AG08396 (cell line): ENCODE measurements around the gene HRH4.

Experiments
- DNase-seq: peaks from one replicate; pipeline ENCODE4 v3.0.0; 2012; ENCODE audit warnings: low spot score, mixed read lengths

HRH4 gene

GRCh38 chr18:24460388-24460787 is at the start of gene HRH4:
Gene HRH4, plus strand, starts transcription at chr18:24460637. Its CDS starts 92 bp downstream, at chr18:24460729.
- DNase-seq: no peak

DNA sequence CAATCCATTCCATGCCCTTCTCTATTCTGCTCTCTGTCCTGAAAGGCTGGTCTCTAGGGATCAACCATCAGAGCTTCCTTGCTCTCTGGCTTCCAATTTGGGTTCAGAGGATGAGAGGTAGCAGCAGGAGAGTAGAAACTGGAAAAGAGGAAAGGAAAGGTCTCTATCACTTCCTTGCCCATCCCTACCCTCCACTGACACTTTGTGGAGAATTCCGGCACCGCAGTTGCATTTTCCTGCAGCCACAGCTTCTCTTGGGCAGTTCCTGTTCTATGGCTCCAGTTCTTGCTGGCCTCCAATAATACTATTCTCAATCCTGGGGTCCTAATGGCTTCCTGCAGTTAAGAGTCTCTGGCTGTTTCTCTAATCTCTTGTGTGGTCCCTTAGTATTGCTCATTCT is 47.3 kb upstream of the HRH4 start:
- DNase-seq: no peak

- DNase-seq: no peak
These were observed 46.0 kb upstream of the HRH4 start for GRCh38 chr18:24414349-24415003.

- DNase-seq: no peak
These were observed 43.0 kb upstream of the HRH4 start for GRCh38 chr18:24417480-24417879.

DNA sequence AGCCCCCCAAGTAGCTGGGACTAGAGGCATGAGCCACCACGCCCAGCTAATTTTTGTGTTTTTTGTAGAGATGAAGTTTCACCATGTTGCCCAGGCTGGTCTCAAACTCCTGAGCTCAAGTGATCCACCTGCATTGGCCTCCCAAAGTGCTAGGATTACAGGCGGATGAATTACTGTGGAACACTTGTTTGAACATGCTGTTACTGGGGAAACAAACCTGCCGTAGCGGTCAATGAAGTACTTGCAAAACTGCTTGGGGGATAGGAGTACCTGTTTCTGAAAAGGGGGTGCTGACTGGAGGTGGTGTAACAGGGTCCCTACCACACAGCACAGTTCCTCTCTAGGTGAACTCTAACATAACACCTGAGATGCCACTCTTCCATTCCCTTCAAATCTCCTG is 39.9 kb upstream of the HRH4 start:
- DNase-seq: no peak

DNA sequence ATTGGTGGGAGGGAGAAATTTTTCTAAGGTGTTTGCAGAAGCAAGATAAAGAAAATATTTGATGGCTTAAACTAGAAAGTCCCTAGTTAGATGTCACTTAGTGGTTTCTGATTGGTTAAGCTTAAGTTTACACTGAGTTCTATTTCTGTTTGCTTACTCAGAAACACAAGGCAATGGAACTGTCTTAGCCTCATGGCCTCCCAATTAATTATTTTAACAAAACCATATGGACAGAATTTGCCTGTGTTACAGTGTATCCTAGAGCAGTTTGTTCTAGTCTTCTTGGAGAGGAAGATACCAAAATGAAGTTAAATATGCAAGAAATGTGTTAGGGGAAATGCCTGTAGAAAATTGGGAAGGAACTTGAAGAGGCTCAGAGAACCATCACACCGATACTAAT is 38.6 kb upstream of the HRH4 start:
- DNase-seq: no peak

DNA sequence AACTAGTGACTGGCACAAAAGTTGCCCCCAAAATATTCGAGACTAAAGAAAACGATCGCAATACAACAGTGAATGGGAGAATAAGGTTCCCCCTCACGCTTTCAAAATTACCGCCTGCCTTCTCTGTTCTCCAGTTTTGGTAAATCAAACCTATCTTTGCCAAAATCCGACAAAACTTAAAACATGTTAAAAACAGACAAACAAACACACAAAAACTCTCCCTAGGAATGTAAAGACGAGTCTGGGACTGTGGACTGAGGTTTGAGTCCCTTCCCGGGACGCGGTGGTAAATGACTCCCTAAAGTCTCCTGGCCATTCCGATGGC is 34.4 kb upstream of the HRH4 start:
- DNase-seq: no peak

DNA sequence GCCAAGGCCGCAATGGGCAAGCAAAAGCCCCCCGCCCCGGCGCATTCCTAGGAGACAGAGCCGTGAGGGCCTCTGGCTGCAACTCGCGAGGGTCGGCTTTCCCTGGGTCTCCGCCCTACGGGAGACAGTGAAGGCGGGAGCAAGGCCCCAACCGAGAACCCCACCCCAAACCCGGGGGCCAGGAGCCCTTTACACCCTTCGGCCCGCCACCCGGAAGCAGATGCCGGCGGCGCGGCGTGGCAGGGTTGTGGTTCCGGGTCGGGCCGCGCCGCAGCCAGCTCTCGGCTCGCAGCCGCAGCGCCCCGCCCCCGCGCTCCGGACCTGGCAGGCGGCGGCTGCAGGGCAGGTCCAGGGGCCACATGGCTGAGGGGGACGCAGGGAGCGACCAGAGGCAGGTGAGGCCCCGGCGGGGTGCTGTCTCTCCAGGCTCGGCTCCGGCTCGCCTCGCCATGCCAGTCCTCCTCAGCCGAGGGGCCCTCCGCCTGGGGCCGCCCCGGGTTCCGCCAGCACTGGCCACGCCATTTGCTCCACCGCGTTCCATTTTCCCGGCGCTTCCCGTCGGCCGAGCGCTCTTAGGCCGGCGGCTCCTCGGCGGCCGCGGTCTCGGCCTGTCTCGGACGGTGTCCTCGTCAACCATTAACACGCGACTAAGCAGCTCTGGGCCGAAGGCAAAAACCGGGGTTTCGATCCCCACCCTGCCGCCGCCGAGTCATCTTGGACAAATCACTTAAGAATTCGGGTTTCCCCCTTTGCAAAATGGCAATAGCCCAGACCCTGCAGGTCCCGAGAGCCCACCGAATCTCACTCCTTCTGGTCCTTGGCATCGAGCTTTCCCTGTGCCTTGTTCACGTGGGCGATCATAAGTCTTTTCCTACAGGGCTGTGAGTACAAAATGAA is 33.8 kb upstream of the HRH4 start, which contains the start of gene IMPACT:
Gene IMPACT, plus strand, starts transcription at position 273 of the 897 bp plus-strand sequence. Its CDS starts 87 bp downstream, at position 360.
- DNase-seq: peak; percentile 95

DNA sequence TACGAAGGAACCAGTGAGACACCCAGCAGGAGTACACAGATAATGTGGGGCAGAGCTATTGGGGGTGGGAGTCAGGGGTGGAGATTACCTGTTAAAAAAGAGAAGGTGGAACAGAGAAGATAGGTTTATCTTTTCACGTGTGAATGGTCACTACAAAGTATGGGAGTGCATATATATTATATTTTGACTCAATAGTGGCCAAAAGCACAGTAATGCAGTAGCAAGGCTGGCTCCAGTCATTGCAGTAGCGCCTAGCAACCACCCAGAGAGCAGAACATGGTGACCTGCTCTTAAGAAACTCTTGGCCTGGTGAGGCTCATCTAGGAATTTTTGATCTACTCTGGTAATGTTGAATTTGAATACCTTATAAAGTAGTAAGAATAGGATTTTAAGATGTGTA is 33.0 kb upstream of the HRH4 start:
- DNase-seq: peak; percentile 22

- no peak for DNase-seq
These were observed 31.7 kb upstream of the HRH4 start for GRCh38 chr18:24428709-24429108.

GRCh38 chr18:24429188-24429587 is 31.2 kb upstream of the HRH4 start:
- DNase-seq: no peak

DNA sequence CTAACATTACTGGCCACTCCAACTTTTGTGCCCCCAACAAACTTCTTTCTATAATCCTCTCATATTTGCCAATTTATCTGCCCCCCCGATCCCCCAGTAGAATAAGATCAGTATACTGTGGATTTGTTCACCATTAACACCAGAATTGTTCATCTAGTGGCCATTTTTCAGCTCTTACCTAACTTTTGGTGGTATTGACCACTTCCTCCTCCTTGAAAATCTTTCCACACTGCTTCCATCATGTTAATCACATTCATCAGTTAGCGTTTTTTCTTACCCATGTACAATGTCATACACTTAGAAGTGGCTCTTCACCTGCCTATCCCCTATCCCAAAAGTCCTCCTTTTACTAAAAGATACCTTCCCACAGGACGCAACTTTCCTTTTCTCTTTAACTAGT is 27.8 kb upstream of the HRH4 start:
- DNase-seq: no peak

- DNase-seq: no peak
These were observed 23.5 kb upstream of the HRH4 start for GRCh38 chr18:24436939-24437338.

GRCh38 chr18:24443870-24444269 is 16.6 kb upstream of the HRH4 start:
- DNase-seq: no peak

- DNase-seq: no peak
These were observed 14.0 kb upstream of the HRH4 start for GRCh38 chr18:24446453-24446852.

DNA sequence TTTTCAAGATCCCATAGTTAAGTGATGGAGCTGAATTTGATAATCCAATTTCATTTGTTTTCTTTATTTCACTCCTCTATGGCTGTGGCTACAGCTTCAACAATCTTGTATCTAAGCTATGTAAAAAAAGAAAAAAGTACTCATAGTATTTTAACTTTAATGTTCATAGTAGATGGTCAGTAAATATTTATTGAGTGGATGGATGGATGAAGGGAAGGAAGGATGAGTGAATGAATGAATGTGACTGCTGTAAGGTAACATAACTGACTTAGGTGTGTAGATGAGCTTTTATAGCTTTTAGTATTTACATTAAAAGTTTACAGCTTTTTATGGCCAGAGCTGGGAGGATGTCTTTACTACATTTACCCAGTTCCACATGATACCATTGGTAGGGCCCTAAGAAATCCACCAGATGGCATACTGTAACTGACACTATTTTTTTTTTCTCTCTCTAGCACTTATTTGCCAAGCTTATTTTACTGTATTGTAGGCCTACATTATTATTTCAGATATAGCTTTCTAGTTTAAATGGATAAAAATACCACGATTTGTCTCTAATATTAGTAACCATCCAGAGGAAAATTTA is 13.4 kb upstream of the HRH4 start:
- DNase-seq: no peak

DNA sequence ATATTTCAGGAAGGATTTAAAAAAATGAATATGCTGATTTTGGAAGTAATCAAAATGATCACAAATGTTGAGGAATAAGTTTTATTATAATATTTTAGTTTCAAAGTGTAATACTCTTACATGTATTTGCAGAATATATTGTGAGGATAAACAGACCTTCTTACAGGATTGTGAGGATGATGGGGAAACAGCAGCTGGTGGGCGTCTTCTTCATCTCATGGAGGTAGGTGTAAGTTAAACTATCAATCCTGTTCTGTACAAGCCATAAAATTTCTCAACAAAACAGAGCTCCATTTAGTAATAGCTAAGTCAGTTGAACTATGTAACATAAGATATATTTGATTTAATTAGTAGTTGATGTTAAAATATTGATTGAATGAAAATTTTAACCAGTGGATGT is 12.5 kb upstream of the HRH4 start:
- DNase-seq: no peak

DNA sequence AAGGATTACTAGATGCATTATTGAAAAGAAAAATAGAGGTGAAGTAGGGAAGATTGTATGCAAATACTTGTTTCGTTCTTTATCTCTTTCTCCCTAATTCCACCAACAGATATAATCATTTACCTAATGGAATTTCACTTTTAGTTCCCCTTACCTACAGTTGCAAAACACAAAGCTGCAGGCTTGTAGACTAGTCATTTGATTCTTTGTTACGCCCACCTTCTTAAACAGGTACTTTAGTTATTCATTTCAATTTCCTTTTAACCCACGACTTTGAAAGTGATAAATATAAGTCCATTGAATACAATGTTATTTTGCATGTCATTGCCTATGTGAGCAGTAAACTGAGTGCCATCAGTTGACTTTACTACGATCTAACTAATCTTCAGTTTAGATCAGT is 3.9 kb upstream of the HRH4 start:
- no peak for DNase-seq

- no peak for DNase-seq
These were observed 665 bp upstream of the HRH4 start for GRCh38 chr18:24459772-24460171.

- DNase-seq: no peak
These were observed 1.6 kb downstream of the HRH4 start for GRCh38 chr18:24461996-24462395.

DNA sequence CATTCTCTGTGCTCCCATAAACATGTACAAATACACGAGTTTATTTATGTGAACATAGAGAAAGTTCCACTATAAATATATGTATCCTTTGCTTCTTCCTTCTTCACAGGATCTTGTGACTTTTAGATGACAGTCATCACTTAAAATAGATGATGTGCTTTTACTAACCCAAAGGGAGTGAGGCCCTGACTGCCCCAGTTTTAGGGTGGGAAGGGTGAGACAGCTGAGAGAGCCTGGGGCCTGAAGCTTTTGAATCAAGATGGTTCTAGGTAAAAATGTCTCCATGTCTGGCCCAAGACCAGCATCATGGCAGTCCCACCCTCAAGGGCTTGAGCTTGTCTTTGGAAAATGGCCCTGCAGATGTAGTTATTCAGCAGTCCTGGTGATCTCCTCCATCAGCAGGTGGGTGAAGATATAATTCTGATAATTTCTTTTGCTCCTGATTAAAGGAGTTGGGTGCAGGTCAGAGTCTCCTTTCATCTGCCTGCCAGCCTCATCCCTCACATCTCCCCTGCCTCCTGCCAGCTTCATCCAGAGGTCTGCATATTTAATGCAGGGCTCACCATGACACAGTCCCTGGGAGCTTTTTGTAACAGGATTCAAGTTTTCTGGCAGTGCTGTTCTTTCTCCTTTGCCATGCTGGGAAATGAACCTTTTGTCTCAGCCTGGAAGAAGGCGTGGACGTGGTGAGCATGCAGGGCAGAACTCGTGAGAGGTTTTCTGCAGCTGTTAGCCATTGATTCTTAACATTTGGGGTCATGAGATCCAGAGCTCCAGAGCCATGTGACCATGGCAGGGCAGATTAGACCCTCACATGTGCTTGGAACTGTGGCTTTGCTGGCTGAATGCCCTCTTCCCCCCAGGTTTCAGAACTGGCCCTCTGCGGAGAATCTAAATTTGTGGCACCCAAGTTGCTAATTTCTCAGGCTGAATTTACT is 2.7 kb downstream of the HRH4 start:
- no peak for DNase-seq

DNA sequence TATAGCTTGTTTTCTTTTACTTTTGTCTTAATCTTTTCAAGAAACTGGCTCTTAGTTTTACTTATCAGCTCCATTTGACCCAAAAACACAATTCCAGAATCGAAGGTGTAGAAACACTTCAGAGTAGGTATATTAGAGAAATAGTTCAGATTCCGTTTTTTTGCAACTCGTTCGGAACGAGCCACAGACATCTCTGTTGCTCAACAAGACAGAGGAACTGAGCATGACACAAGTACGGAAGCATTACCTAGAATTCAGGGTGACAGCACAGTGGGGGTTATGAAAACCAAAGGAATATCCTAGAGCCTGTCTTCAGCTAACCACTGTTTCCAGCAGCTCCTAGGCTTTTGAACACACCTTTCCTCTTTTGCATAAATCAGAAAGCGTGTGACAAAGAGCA is 5.0 kb downstream of the HRH4 start:
- no peak for DNase-seq
